GM12801 (cell line): ENCODE measurements around the gene EFHD2.

Source experiments
- TF ChIP-seq, protein P1 (sequence below): IDR thresholded peaks from one replicate; pipeline ENCODE4 v1.5.1; 2011; ENCODE audit warnings: control low read depth; ENCODE audit not compliant: insufficient read length; ENCODE audit errors: extremely low read depth

Gene EFHD2

DNA sequence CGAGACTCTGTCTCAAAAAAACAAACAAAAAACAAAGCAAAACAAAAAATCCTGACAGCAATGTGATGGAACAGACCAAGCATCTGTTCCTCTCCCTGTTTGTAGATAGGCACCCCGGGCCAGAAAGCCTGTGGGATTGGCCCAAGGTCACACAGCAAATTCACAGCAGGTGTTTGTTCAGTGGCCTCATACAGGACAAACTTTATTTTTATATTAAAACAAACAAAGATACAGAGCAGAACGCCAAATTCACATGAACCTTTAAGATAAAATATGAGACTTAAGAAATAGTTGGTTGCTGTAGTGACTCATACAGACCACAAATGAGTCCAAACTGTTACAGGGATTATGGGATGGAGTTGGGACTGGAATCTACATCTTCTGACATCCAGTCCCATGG lies 44.6 kb downstream of the EFHD2 start:
- TF ChIP-seq, protein P1, sequence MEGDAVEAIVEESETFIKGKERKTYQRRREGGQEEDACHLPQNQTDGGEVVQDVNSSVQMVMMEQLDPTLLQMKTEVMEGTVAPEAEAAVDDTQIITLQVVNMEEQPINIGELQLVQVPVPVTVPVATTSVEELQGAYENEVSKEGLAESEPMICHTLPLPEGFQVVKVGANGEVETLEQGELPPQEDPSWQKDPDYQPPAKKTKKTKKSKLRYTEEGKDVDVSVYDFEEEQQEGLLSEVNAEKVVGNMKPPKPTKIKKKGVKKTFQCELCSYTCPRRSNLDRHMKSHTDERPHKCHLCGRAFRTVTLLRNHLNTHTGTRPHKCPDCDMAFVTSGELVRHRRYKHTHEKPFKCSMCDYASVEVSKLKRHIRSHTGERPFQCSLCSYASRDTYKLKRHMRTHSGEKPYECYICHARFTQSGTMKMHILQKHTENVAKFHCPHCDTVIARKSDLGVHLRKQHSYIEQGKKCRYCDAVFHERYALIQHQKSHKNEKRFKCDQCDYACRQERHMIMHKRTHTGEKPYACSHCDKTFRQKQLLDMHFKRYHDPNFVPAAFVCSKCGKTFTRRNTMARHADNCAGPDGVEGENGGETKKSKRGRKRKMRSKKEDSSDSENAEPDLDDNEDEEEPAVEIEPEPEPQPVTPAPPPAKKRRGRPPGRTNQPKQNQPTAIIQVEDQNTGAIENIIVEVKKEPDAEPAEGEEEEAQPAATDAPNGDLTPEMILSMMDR: no peak

- TF ChIP-seq, protein P1: no peak
Measured at GRCh38 chr1:15455522-15455921, 45.8 kb downstream of the EFHD2 start.

DNA sequence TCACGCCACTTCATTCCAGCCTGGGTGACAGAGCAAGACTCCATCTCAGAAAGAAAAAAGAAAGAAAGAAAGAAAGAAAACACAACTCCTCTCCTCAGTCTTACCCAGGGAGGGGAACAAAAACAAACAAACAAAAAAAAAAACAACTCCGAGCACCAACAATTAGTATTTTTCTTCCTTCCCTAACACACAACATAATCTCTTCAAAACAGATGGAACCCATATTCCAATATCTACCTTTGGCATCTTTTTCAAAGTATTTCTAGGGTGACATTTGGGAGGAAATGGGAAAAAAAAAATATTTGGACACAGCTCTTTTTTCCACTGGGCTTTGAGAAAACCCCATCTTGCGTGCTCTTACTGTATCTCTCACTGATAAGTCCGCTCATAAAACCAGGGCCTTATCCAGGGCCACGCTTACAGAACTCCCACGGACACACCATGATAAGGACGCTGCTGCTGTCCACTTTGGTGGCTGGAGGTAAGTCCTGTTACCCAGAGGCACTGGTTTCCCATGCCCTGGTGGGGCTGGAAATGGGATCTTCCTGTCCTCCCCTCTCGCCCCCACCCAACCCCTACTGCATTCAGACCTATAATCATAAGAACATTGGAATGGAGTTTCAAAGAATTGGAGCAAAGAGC lies 46.7 kb downstream of the EFHD2 start, which contains the start of gene CELA2A:
Gene CELA2A, plus strand, starts transcription at position 420 of the 642 bp plus-strand sequence. Its CDS starts 22 bp downstream, at position 442.
- TF ChIP-seq, protein P1: no peak

GRCh38 chr1:15457585-15457984 lies 47.9 kb downstream of the EFHD2 start:
- TF ChIP-seq, protein P1: no peak

GRCh38 chr1:15459771-15460707 lies 50.4 kb downstream of the EFHD2 start:
- TF ChIP-seq, protein P1: no peak

DNA sequence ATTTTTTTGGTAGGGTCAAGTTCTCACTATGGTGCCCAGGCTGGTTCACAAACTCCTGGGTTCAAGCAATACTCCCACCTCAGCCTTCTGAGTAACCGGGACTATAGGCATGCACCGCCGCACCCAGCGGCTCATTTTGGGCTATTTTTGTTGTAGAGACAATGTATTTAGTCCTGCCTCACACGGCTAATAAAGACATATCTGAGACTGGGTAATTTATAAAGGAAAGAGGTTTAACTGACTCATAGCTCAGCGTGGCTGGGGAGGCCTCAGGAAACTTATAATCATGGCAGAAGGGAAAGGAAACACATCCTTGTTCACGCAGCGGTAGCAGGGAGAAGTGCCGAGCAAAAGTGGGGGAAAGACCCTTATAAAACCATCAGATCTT lies 51.0 kb downstream of the EFHD2 start:
- TF ChIP-seq, protein P1: no peak

GRCh38 chr1:15465674-15466073 lies 56.0 kb downstream of the EFHD2 start:
- TF ChIP-seq, protein P1: no peak
